Measurements from ENCODE around the gene PTX4.

The PTX4 gene

GRCh38 chr16:1523581-1524245 is 35.0 kb upstream of the PTX4 start:
- TF ChIP-seq CTCF (IDR thresholded peaks at IDR 0.05; ENCODE audit: low read length, missing control alignments): no peak
- no peak for DNase-seq (ENCODE audit: low read depth)
- no peak overlapping the region for H3K4me3 ChIP-seq (replicated peaks; ENCODE audit: low read depth, low read length)

GRCh38 chr16:1520461-1520860 is 31.7 kb upstream of the PTX4 start:
- DNase-seq (ENCODE audit: low read depth): no peak
- H3K4me3 ChIP-seq (replicated peaks; ENCODE audit: low read depth, low read length): no peak overlapping the region
- TF ChIP-seq CTCF (IDR thresholded peaks at IDR 0.05; ENCODE audit: low read length, missing control alignments): no peak

GRCh38 chr16:1519831-1520230 is 31.1 kb upstream of the PTX4 start:
- H3K4me3 ChIP-seq (replicated peaks; ENCODE audit: low read depth, low read length): no peak overlapping the region
- DNase-seq (ENCODE audit: low read depth): no peak
- no peak for TF ChIP-seq CTCF (IDR thresholded peaks at IDR 0.05; ENCODE audit: low read length, missing control alignments)

GRCh38 chr16:1518626-1519135 is 29.9 kb upstream of the PTX4 start:
- DNase-seq (ENCODE audit: low read depth): no peak
- H3K4me3 ChIP-seq (replicated peaks; ENCODE audit: low read depth, low read length): no peak overlapping the region
- TF ChIP-seq CTCF (IDR thresholded peaks at IDR 0.05; ENCODE audit: low read length, missing control alignments): no peak

- DNase-seq (ENCODE audit: low read depth): no peak
- no peak overlapping the region for H3K4me3 ChIP-seq (replicated peaks; ENCODE audit: low read depth, low read length)
- no peak for TF ChIP-seq CTCF (IDR thresholded peaks at IDR 0.05; ENCODE audit: low read length, missing control alignments)
Observed at GRCh38 chr16:1514507-1514906, 25.8 kb upstream of the PTX4 start.

- no peak for DNase-seq (ENCODE audit: low read depth)
- no peak overlapping the region for H3K4me3 ChIP-seq (replicated peaks; ENCODE audit: low read depth, low read length)
- TF ChIP-seq CTCF (IDR thresholded peaks at IDR 0.05; ENCODE audit: low read length, missing control alignments): no peak
Observed at GRCh38 chr16:1512774-1513173, 24.0 kb upstream of the PTX4 start.
